ENCODE data around the gene SLC11A2.
A peak's percentile ranks its signal among the peaks of the same experiment; 100 is the strongest.
"Not testable (repeated sequence)": the region's sequence is repeated elsewhere in the genome, so short reads cannot be mapped to it uniquely, and the experiment has no call there.

Gene SLC11A2

GRCh38 chr12:51025338-51025835, 797 bp downstream of the SLC11A2 start:
- H3K9me3 ChIP-seq (ENCODE audit: control insufficient read depth in 1 of 2, low read length in 2 of 2): no peaks in the 10 kb centered on the region
- H3K36me3 ChIP-seq (ENCODE audit: control insufficient read depth in 1 of 2, insufficient read depth in 2 of 2, low read length in 2 of 2): peaks cover 0 to 10% of the 10 kb centered on the region in 2 donors
- peaks cover 6 to 11% of the 10 kb centered on the region in 2 donors for H3K4me1 ChIP-seq (ENCODE audit: control insufficient read depth in 1 of 2, insufficient read depth in 2 of 2, low read length in 2 of 2)
- H3K27me3 ChIP-seq (ENCODE audit: low read depth, low read length): no peaks in the 10 kb centered on the region
- H3K27ac ChIP-seq (ENCODE audit: low read length): peak overlapping the region; percentile 97
- peak overlapping the region; percentile 78 to 83 for H3K4me3 ChIP-seq (ENCODE audit: low read depth in 1 of 2, low read length in 2 of 2)

- H3K9me3 ChIP-seq (ENCODE audit: control insufficient read depth in 1 of 2, low read length in 2 of 2): no peaks in the 10 kb centered on the region
- H3K27me3 ChIP-seq (ENCODE audit: low read depth, low read length): no peaks in the 10 kb centered on the region
- peak overlapping the region; percentile 78 to 83 for H3K4me3 ChIP-seq (ENCODE audit: low read depth in 1 of 2, low read length in 2 of 2)
- peaks cover 0 to 10% of the 10 kb centered on the region in 2 donors for H3K36me3 ChIP-seq (ENCODE audit: control insufficient read depth in 1 of 2, insufficient read depth in 2 of 2, low read length in 2 of 2)
- peaks cover 6 to 11% of the 10 kb centered on the region in 2 donors for H3K4me1 ChIP-seq (ENCODE audit: control insufficient read depth in 1 of 2, insufficient read depth in 2 of 2, low read length in 2 of 2)
- H3K27ac ChIP-seq (ENCODE audit: low read length): peak overlapping the region; percentile 97
Measured at GRCh38 chr12:51023625-51024382, 2.4 kb downstream of the SLC11A2 start.

GRCh38 chr12:51021694-51022093, 4.5 kb downstream of the SLC11A2 start:
- Histone ChIP-seq H3K4me3 (ENCODE audit: low read depth in 1 of 2, low read length in 2 of 2) (no peak overlapping the region), H3K9me3 (ENCODE audit: control insufficient read depth in 1 of 2, low read length in 2 of 2) (no peaks in the 10 kb centered on the region), H3K36me3 (ENCODE audit: control insufficient read depth in 1 of 2, insufficient read depth in 2 of 2, low read length in 2 of 2) (peaks cover 0 to 10% of the 10 kb centered on the region in 2 donors), H3K4me1 (ENCODE audit: control insufficient read depth in 1 of 2, insufficient read depth in 2 of 2, low read length in 2 of 2) (peaks cover 6 to 11% of the 10 kb centered on the region in 2 donors), H3K27ac (ENCODE audit: low read length) (no peak overlapping the region), H3K27me3 (ENCODE audit: low read depth, low read length) (no peaks in the 10 kb centered on the region)

- H3K9me3 ChIP-seq (ENCODE audit: control insufficient read depth in 1 of 2, low read length in 2 of 2): no peaks in the 10 kb centered on the region
- no peak overlapping the region for H3K27ac ChIP-seq (ENCODE audit: low read length)
- no peaks in the 10 kb centered on the region for H3K27me3 ChIP-seq (ENCODE audit: low read depth, low read length)
- H3K36me3 ChIP-seq (ENCODE audit: control insufficient read depth in 1 of 2, insufficient read depth in 2 of 2, low read length in 2 of 2): peaks cover 0 to 6% of the 10 kb centered on the region in 2 donors
- H3K4me1 ChIP-seq (ENCODE audit: control insufficient read depth in 1 of 2, insufficient read depth in 2 of 2, low read length in 2 of 2): peaks cover 6 to 11% of the 10 kb centered on the region in 2 donors
- no peak overlapping the region for H3K4me3 ChIP-seq (ENCODE audit: low read depth in 1 of 2, low read length in 2 of 2)
Measured at GRCh38 chr12:51020448-51021182, 5.6 kb downstream of the SLC11A2 start.

GRCh38 chr12:51019927-51020326, 6.3 kb downstream of the SLC11A2 start:
- no peaks in the 10 kb centered on the region for H3K9me3 ChIP-seq (ENCODE audit: control insufficient read depth in 1 of 2, low read length in 2 of 2)
- H3K4me1 ChIP-seq (ENCODE audit: control insufficient read depth in 1 of 2, insufficient read depth in 2 of 2, low read length in 2 of 2): peaks cover 6% of the 10 kb centered on the region in 2 donors
- H3K36me3 ChIP-seq (ENCODE audit: control insufficient read depth in 1 of 2, insufficient read depth in 2 of 2, low read length in 2 of 2): no peaks in the 10 kb centered on the region
- no peak overlapping the region for H3K4me3 ChIP-seq (ENCODE audit: low read depth in 1 of 2, low read length in 2 of 2)
- no peaks in the 10 kb centered on the region for H3K27me3 ChIP-seq (ENCODE audit: low read depth, low read length)
- no peak overlapping the region for H3K27ac ChIP-seq (ENCODE audit: low read length)

GRCh38 chr12:51018956-51019355, 7.2 kb downstream of the SLC11A2 start:
- Histone ChIP-seq H3K9me3 (ENCODE audit: control insufficient read depth in 1 of 2, low read length in 2 of 2) (no peaks in the 10 kb centered on the region), H3K27ac (ENCODE audit: low read length) (no peak overlapping the region), H3K4me3 (ENCODE audit: low read depth in 1 of 2, low read length in 2 of 2) (no peak overlapping the region), H3K4me1 (ENCODE audit: control insufficient read depth in 1 of 2, insufficient read depth in 2 of 2, low read length in 2 of 2) (peaks cover 3 to 5% of the 10 kb centered on the region in 2 donors), H3K27me3 (ENCODE audit: low read depth, low read length) (no peaks in the 10 kb centered on the region), H3K36me3 (ENCODE audit: control insufficient read depth in 1 of 2, insufficient read depth in 2 of 2, low read length in 2 of 2) (no peaks in the 10 kb centered on the region)

GRCh38 chr12:51017452-51017851, 8.7 kb downstream of the SLC11A2 start:
- Histone ChIP-seq H3K4me3 (ENCODE audit: low read depth in 1 of 2, low read length in 2 of 2) (no peak overlapping the region), H3K27me3 (ENCODE audit: low read depth, low read length) (no peaks in the 10 kb centered on the region), H3K9me3 (ENCODE audit: control insufficient read depth in 1 of 2, low read length in 2 of 2) (no peaks in the 10 kb centered on the region), H3K27ac (ENCODE audit: low read length) (no peak overlapping the region), H3K36me3 (ENCODE audit: control insufficient read depth in 1 of 2, insufficient read depth in 2 of 2, low read length in 2 of 2) (no peaks in the 10 kb centered on the region), H3K4me1 (ENCODE audit: control insufficient read depth in 1 of 2, insufficient read depth in 2 of 2, low read length in 2 of 2) (peaks cover 0 to 8% of the 10 kb centered on the region in 2 donors)

GRCh38 chr12:51014467-51014866, 11.7 kb downstream of the SLC11A2 start:
- H3K27ac ChIP-seq (ENCODE audit: low read length): not testable (repeated sequence)

GRCh38 chr12:51013441-51013840, 12.7 kb downstream of the SLC11A2 start:
- Histone ChIP-seq H3K9me3 (ENCODE audit: control insufficient read depth in 1 of 2, low read length in 2 of 2) (no peaks in the 10 kb centered on the region), H3K36me3 (ENCODE audit: control insufficient read depth in 1 of 2, insufficient read depth in 2 of 2, low read length in 2 of 2) (peaks cover 0 to 4% of the 10 kb centered on the region in 2 donors), H3K27ac (ENCODE audit: low read length) (no peak overlapping the region), H3K4me1 (ENCODE audit: control insufficient read depth in 1 of 2, insufficient read depth in 2 of 2, low read length in 2 of 2) (peaks cover 0 to 5% of the 10 kb centered on the region in 2 donors), H3K4me3 (ENCODE audit: low read depth in 1 of 2, low read length in 2 of 2) (no peak overlapping the region), H3K27me3 (ENCODE audit: low read depth, low read length) (no peaks in the 10 kb centered on the region)

More at GRCh38 chr12:51014467-51014866, 11.7 kb downstream of the SLC11A2 start:
- not testable (repeated sequence) for H3K4me3 ChIP-seq (ENCODE audit: low read depth in 1 of 2, low read length in 2 of 2); H3K36me3 ChIP-seq (ENCODE audit: control insufficient read depth in 1 of 2, insufficient read depth in 2 of 2, low read length in 2 of 2); H3K4me1 ChIP-seq (ENCODE audit: control insufficient read depth in 1 of 2, insufficient read depth in 2 of 2, low read length in 2 of 2); H3K9me3 ChIP-seq (ENCODE audit: control insufficient read depth in 1 of 2, low read length in 2 of 2); H3K27me3 ChIP-seq (ENCODE audit: low read depth, low read length)

GRCh38 chr12:51012570-51013236, 13.5 kb downstream of the SLC11A2 start:
- no peaks in the 10 kb centered on the region for H3K9me3 ChIP-seq (ENCODE audit: control insufficient read depth in 1 of 2, low read length in 2 of 2)
- no peak overlapping the region for H3K4me3 ChIP-seq (ENCODE audit: low read depth in 1 of 2, low read length in 2 of 2)
- H3K27me3 ChIP-seq (ENCODE audit: low read depth, low read length): no peaks in the 10 kb centered on the region
- no peak overlapping the region for H3K27ac ChIP-seq (ENCODE audit: low read length)
- peaks cover 0 to 4% of the 10 kb centered on the region in 2 donors for H3K36me3 ChIP-seq (ENCODE audit: control insufficient read depth in 1 of 2, insufficient read depth in 2 of 2, low read length in 2 of 2)
- H3K4me1 ChIP-seq (ENCODE audit: control insufficient read depth in 1 of 2, insufficient read depth in 2 of 2, low read length in 2 of 2): peaks cover 0 to 5% of the 10 kb centered on the region in 2 donors

GRCh38 chr12:51011955-51012354, 14.2 kb downstream of the SLC11A2 start:
- no peak overlapping the region for H3K4me3 ChIP-seq (ENCODE audit: low read depth in 1 of 2, low read length in 2 of 2)
- no peaks in the 10 kb centered on the region for H3K9me3 ChIP-seq (ENCODE audit: control insufficient read depth in 1 of 2, low read length in 2 of 2)
- H3K27ac ChIP-seq (ENCODE audit: low read length): no peak overlapping the region
- no peaks in the 10 kb centered on the region for H3K27me3 ChIP-seq (ENCODE audit: low read depth, low read length)
- H3K36me3 ChIP-seq (ENCODE audit: control insufficient read depth in 1 of 2, insufficient read depth in 2 of 2, low read length in 2 of 2): peaks cover 0 to 4% of the 10 kb centered on the region in 2 donors
- peaks cover 0 to 5% of the 10 kb centered on the region in 2 donors for H3K4me1 ChIP-seq (ENCODE audit: control insufficient read depth in 1 of 2, insufficient read depth in 2 of 2, low read length in 2 of 2)

Data from muscle layer of duodenum (tissue), 2 donors.